ENCODE results near the gene ATP2B3. TPM values are rescaled to one million over a fixed set of nuclear protein-coding genes. Genes with fewer than 3 reads are reported as not detected.

Gene ATP2B3
- total RNA-seq = under 1 TPM in 3 of 4 donors, not detected in 1; 0.13 to 0.37 (median 0.31) TPM

- peaks cover 58% of the 10 kb centered on the region for H3K27me3 ChIP-seq
- H3K36me3 ChIP-seq = no peaks in the 10 kb centered on the region
- WGBS, 2 donors (ENCODE audit: low coverage in 1 of 2) = no CpG with 5 or more reads among the region's 50 CpGs
- H3K4me1 ChIP-seq = peaks cover 0 to 12% (median 0%) of the 10 kb centered on the region in 3 donors
- TF ChIP-seq, protein P1, sequence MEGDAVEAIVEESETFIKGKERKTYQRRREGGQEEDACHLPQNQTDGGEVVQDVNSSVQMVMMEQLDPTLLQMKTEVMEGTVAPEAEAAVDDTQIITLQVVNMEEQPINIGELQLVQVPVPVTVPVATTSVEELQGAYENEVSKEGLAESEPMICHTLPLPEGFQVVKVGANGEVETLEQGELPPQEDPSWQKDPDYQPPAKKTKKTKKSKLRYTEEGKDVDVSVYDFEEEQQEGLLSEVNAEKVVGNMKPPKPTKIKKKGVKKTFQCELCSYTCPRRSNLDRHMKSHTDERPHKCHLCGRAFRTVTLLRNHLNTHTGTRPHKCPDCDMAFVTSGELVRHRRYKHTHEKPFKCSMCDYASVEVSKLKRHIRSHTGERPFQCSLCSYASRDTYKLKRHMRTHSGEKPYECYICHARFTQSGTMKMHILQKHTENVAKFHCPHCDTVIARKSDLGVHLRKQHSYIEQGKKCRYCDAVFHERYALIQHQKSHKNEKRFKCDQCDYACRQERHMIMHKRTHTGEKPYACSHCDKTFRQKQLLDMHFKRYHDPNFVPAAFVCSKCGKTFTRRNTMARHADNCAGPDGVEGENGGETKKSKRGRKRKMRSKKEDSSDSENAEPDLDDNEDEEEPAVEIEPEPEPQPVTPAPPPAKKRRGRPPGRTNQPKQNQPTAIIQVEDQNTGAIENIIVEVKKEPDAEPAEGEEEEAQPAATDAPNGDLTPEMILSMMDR (IDR thresholded peaks at IDR 0.05) = no peak
- TF ChIP-seq POLR2AphosphoS5 (IDR thresholded peaks at IDR 0.05) = no peak
- TF ChIP-seq EP300 (IDR thresholded peaks at IDR 0.05) = no peak
- TF ChIP-seq POLR2A (IDR thresholded peaks at IDR 0.05) = no peak
- H3K4me3 ChIP-seq = peak within 1 kb of the TSS in 1 of 2 donors; percentile 2
- H3K27ac ChIP-seq = no peak within 1 kb of the TSS
- ATAC-seq = no peak
- no peaks in the 10 kb centered on the region for H3K9me3 ChIP-seq
Observed at GRCh38 chrX:153517423-153517822, at the start of gene ATP2B3. ATP2B3 (plus strand) TSS chrX:153517642; CDS start chrX:153536248, 18,606 bp downstream.

DNA sequence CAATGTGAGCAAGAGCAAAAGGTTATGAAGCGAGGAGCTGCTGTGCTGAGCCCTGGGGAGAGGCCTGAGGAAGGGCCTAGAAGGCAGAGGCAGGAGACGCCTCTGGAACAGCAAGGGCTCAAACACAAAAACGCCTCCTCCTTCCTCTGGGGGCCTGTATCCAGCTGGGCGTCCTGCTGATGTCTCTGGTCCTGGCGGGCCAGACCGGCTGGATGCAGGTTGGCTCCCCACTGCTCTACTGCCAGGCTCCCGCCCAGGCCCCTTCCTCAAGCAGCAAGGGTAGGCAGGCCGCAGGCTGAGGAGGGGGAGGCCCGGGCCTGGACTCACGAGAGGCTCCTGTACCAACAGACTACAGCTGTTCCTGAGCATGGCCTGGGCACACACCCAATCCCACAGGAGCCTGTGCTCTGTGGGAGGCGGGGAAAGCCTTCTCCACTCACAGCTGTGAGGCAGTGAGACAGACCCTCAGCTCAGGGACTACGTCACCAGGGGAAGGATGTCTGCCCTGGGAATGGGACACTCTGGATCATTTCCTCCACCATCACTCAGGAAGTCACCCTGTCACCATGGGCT, 49.3 kb upstream of the ATP2B3 start:
- TF ChIP-seq POLR2A (IDR thresholded peaks at IDR 0.05) (no peak), POLR2AphosphoS5 (IDR thresholded peaks at IDR 0.05) (no peak), EP300 (IDR thresholded peaks at IDR 0.05) (no peak)
- TF ChIP-seq, protein P1 (IDR thresholded peaks at IDR 0.05) = no peak
- H3K36me3 ChIP-seq = peaks cover 0 to 13% of the 10 kb centered on the region in 2 donors
- no peaks in the 10 kb centered on the region for H3K27me3 ChIP-seq
- ATAC-seq = no peak
- no peak overlapping the region for H3K4me3 ChIP-seq
- H3K9me3 ChIP-seq = no peaks in the 10 kb centered on the region
- WGBS, 2 donors (ENCODE audit: low coverage in 1 of 2) = 90% methylated on average over 2 of the region's 12 CpGs; no CpG with 5 or more reads in 1 of the 2 donors
- H3K27ac ChIP-seq = no peak overlapping the region
- H3K4me1 ChIP-seq = peaks cover 0 to 28% (median 2%) of the 10 kb centered on the region in 3 donors

DNA sequence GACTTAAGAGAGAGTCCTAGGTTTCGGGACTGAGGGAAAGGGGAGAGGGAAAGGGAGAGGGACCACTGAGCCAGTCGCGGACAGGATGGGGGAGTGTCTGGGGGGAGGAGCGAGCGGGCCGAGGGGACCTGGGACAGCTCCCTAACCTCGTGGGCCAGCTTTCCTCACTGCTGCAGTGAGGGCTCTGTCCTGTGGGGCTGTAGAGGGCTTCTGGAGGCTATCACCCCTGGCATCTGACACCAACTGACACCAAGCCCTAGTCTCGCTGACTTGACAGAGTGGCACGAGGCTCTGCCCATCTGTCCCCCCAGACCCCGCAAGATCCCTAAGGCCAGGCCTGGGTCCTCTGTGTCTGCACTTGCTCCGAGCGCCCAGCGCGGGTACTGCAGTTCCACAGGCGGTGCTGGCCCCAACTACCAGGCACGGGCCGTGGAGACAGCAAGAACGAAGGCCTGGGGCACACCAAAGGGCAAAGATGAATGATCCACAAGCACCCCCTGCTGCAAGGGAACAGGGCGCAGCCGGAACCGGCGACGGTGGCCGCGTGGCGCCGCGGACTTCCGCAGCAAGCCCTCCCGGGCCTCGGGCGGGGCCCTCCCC, 47.5 kb upstream of the ATP2B3 start:
- H3K27me3 ChIP-seq = no peaks in the 10 kb centered on the region
- peak; percentile 16 for ATAC-seq
- H3K36me3 ChIP-seq = peaks cover 0 to 3% of the 10 kb centered on the region in 2 donors
- H3K27ac ChIP-seq = peak overlapping the region in 3 of 4 donors; percentile 76 to 83 (median 82)
- no peaks in the 10 kb centered on the region for H3K9me3 ChIP-seq
- H3K4me1 ChIP-seq = peaks cover 0 to 36% (median 3%) of the 10 kb centered on the region in 3 donors
- peak overlapping the region; percentile 51 to 69 for H3K4me3 ChIP-seq
- 0% methylated on average over 2 of the region's 32 CpGs; no CpG with 5 or more reads in 1 of the 2 donors for WGBS, 2 donors (ENCODE audit: low coverage in 1 of 2)
- TF ChIP-seq POLR2AphosphoS5 (IDR thresholded peaks at IDR 0.05) = no peak
- TF ChIP-seq, protein P1 (IDR thresholded peaks at IDR 0.05) = peak in 2 of 4 experiments; percentile 8 to 40

DNA sequence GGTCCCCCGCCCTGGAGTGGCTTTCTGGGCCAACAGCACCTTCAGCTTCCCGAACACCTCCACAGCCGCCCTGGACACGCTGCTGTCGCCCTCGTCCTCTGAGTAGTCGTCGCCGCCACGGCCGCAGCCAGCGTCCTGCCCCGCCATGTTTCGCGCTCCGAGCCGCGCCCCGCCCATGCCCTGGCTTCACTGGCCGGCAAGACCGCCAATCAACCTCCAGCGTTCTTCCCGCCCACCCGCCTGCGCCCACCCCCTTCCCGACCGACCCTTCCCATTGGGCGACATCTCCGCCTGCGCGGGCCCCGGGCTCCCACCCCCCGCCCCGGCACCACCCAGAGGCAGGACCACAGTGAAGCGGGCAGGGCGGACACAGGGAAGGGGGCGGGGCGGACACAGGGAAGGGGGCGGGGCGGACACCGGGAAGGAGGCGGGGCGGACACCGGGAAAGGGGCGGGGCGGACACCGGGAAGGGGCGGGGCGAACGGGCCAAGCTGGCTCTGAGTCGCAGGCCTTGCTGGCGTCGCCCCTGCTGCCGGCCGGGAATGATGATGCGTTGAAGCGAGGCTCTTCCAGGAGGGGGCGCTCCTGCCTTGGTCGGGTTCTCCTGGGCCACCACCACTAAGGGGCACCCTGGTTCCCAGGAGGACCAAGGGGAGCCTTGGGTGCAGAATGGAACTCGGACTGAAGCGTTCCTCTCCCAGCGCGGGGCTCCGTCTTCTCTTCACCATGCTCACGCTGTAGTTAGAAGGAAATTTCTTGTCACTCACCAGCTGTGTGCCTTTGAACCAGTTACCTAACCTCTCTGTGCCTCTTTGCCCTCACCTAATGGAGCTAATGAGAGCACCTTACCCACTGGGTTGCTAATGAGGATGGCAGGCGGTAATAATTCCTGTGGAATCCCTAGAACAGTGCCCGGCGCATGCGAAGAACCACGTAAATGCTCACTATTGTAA, 46.8 kb upstream of the ATP2B3 start, which contains the start of gene HAUS7:
HAUS7 (minus strand) TSS at position 166 of the 953 bp plus-strand sequence; CDS start at position 147, 19 bp downstream.
- no peaks in the 10 kb centered on the region for H3K9me3 ChIP-seq
- H3K4me1 ChIP-seq = peaks cover 0 to 44% (median 7%) of the 10 kb centered on the region in 3 donors
- H3K27ac ChIP-seq = peak within 1 kb of the TSS in 3 of 4 donors; percentile 76 to 83 (median 82)
- peak; percentile 91 for ATAC-seq
- TF ChIP-seq POLR2AphosphoS5 (IDR thresholded peaks at IDR 0.05) = peak; percentile 62
- TF ChIP-seq EP300 (IDR thresholded peaks at IDR 0.05) = no peak
- TF ChIP-seq, protein P1 (IDR thresholded peaks at IDR 0.05) = peak in 3 of 4 experiments; percentile 60 to 77 (median 72)
- peak; percentile 34 to 49 for TF ChIP-seq POLR2A (IDR thresholded peaks at IDR 0.05)
- WGBS, 2 donors (ENCODE audit: low coverage in 1 of 2) = 0 to 28% methylated on average over 3 to 18 of the region's 70 CpGs
- no peaks in the 10 kb centered on the region for H3K27me3 ChIP-seq
- H3K36me3 ChIP-seq = peaks cover 0 to 3% of the 10 kb centered on the region in 2 donors
- peak within 1 kb of the TSS; percentile 51 to 69 for H3K4me3 ChIP-seq
